Vagina (tissue), 2 donors: Measurements from ENCODE around the gene MEIS1. TPM values are rescaled to one million over a fixed set of nuclear protein-coding genes. Genes with fewer than 3 reads are reported as not detected.

ENCODE experiments used
- DNase-seq, 2 donors: peaks; one replicate each; pipeline ENCODE4 v3.0.0-alpha.2; 2017; ENCODE audit errors: extremely low spot score in 2 of 2
- H3K27ac ChIP-seq: fragments of 200-600 bp; sonication (generic); one replicate; pipeline ENCODE4 v1.5.1; 2019
- H3K27me3 ChIP-seq: fragments of 200-600 bp; sonication (generic); one replicate; pipeline ENCODE4 v1.5.1; 2019
- H3K36me3 ChIP-seq, 2 donors: fragments of 200-600 bp; sonication (generic); one replicate each; pipeline ENCODE4 v1.5.1; 2017 to 2019
- H3K4me1 ChIP-seq: fragments of 200-600 bp; sonication (generic); one replicate; pipeline ENCODE4 v1.5.1; 2019
- H3K4me3 ChIP-seq, 2 donors: fragments of 200-600 bp; sonication (generic); 1 replicate in 1 of 2; 2 replicates in 1 of 2; pipeline ENCODE4 v1.5.1; 2016 to 2019
- H3K9me3 ChIP-seq: fragments of 200-600 bp; sonication (generic); one replicate; pipeline ENCODE4 v1.5.1; 2019
- POLR2A ChIP-seq, 2 donors: fragments of 450-650 bp; IDR thresholded peaks; one replicate each; pipeline ENCODE4 v1.6.1; 2017; ENCODE audit warnings: antibody characterized with exemption in 2 of 2, mild to moderate bottlenecking in 2 of 2, moderate library complexity in 2 of 2
- POLR2AphosphoS5 ChIP-seq, 2 donors: sonication (generic); formaldehyde crosslinking; IDR thresholded peaks; one replicate each; pipeline ENCODE4 v1.9.0; 2017; ENCODE audit warnings: antibody characterized with exemption in 2 of 2, mild to moderate bottlenecking in 2 of 2, low read depth in 1 of 2; ENCODE audit not compliant: insufficient read depth in 1 of 2
- intact Hi-C: fragments of 100-400 bp; cut with DNase I; formaldehyde crosslinking; loops from one replicate; pipeline ENCODE4 v1.15.1; 2023
- total RNA-seq: library from RNA; depleted of rRNA; stranded (reverse); fragments of >200 nt; gene quantifications from one replicate; pipeline ENCODE4 v1.2.3, GENCODE V29; 2016
- TF ChIP-seq, protein P1 (sequence below), 3 experiments: fragments of 450-650 bp in 2 of 3; fragments of 200-600 bp in 1 of 3; sonication (generic) in 1 of 3; IDR thresholded peaks; one replicate each; pipeline ENCODE4 v1.5.1; 2017 to 2019; ENCODE audit warnings: antibody characterized with exemption in 3 of 3, mild to moderate bottlenecking in 2 of 3, moderate library complexity in 2 of 3

MEIS1 gene
- total RNA-seq, 1 donor from 2014 or later: 80.5 TPM

- H3K4me3 ChIP-seq: no peak overlapping the region
- TF ChIP-seq, protein P1, sequence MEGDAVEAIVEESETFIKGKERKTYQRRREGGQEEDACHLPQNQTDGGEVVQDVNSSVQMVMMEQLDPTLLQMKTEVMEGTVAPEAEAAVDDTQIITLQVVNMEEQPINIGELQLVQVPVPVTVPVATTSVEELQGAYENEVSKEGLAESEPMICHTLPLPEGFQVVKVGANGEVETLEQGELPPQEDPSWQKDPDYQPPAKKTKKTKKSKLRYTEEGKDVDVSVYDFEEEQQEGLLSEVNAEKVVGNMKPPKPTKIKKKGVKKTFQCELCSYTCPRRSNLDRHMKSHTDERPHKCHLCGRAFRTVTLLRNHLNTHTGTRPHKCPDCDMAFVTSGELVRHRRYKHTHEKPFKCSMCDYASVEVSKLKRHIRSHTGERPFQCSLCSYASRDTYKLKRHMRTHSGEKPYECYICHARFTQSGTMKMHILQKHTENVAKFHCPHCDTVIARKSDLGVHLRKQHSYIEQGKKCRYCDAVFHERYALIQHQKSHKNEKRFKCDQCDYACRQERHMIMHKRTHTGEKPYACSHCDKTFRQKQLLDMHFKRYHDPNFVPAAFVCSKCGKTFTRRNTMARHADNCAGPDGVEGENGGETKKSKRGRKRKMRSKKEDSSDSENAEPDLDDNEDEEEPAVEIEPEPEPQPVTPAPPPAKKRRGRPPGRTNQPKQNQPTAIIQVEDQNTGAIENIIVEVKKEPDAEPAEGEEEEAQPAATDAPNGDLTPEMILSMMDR (IDR thresholded peaks at IDR 0.05): no peak
- TF ChIP-seq POLR2A (IDR thresholded peaks at IDR 0.05) (no peak), POLR2AphosphoS5 (IDR thresholded peaks at IDR 0.05; ENCODE audit: insufficient read depth in 1 of 2, low read depth in 1 of 2) (no peak)
- no peak overlapping the region for H3K27ac ChIP-seq
- DNase-seq: no peak
- H3K4me1 ChIP-seq: peaks cover 45% of the 10 kb centered on the region
- H3K9me3 ChIP-seq: no peaks in the 10 kb centered on the region
- peaks cover 0 to 4% of the 10 kb centered on the region in 2 donors for H3K36me3 ChIP-seq
- intact Hi-C loops: no loop called here
- H3K27me3 ChIP-seq: no peaks in the 10 kb centered on the region
Observed at GRCh38 chr2:66559672-66560071, 124.7 kb downstream of the MEIS1 start.

GRCh38 chr2:66560683-66561082 is 125.8 kb downstream of the MEIS1 start:
- peaks cover 0 to 4% of the 10 kb centered on the region in 2 donors for H3K36me3 ChIP-seq
- intact Hi-C loops: no loop called here
- no peak overlapping the region for H3K4me3 ChIP-seq
- TF ChIP-seq POLR2A (IDR thresholded peaks at IDR 0.05) (no peak), POLR2AphosphoS5 (IDR thresholded peaks at IDR 0.05; ENCODE audit: insufficient read depth in 1 of 2, low read depth in 1 of 2) (no peak)
- TF ChIP-seq, protein P1 (IDR thresholded peaks at IDR 0.05): no peak
- no peaks in the 10 kb centered on the region for H3K9me3 ChIP-seq
- H3K27ac ChIP-seq: no peak overlapping the region
- peaks cover 42% of the 10 kb centered on the region for H3K4me1 ChIP-seq
- DNase-seq: no peak
- H3K27me3 ChIP-seq: no peaks in the 10 kb centered on the region

DNA sequence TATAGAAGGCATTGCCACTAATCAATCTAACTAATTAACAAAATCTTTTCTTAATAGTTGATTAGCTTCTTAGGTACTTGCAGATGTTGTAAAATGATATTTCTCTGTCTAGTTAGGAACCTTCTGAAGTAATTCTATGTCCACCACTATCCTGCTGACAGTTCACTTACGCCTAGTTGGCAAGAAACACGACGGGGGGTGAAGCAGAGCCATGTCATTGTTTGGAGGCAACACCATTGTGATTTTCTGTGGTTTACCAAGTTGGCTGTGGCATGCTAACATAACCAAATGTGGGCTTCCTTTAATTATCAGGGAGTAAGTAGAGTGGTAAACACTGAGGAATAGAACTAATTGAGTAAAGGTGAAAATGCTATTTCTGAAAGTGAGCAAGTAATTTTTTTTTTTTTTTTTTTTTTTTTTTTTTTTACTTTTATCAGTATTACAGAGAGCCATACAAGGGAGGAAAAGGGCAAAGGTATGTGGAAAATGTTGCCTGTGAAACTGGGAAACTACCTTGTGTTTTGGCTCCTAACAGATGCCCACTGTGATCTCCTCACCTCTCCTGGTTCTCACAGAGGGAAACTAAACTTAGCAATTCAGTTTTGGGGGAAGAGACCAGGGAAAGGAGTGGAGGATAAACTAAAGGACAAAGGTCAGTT is 126.8 kb downstream of the MEIS1 start:
- Histone ChIP-seq H3K4me3 (no peak overlapping the region), H3K36me3 (peaks cover 0 to 4% of the 10 kb centered on the region in 2 donors), H3K27ac (no peak overlapping the region), H3K4me1 (peaks cover 34% of the 10 kb centered on the region), H3K27me3 (no peaks in the 10 kb centered on the region), H3K9me3 (no peaks in the 10 kb centered on the region)
- intact Hi-C loops: no loop called here
- DNase-seq: no peak
- TF ChIP-seq, protein P1 (IDR thresholded peaks at IDR 0.05): no peak
- TF ChIP-seq POLR2AphosphoS5 (IDR thresholded peaks at IDR 0.05; ENCODE audit: insufficient read depth in 1 of 2, low read depth in 1 of 2) (no peak), POLR2A (IDR thresholded peaks at IDR 0.05) (no peak)

- intact Hi-C loops: no loop called here
- H3K27ac ChIP-seq: no peak overlapping the region
- H3K4me1 ChIP-seq: peaks cover 33% of the 10 kb centered on the region
- TF ChIP-seq POLR2A (IDR thresholded peaks at IDR 0.05): no peak
- DNase-seq: no peak
- H3K27me3 ChIP-seq: no peaks in the 10 kb centered on the region
- no peaks in the 10 kb centered on the region for H3K9me3 ChIP-seq
- peaks cover 0 to 4% of the 10 kb centered on the region in 2 donors for H3K36me3 ChIP-seq
- H3K4me3 ChIP-seq: no peak overlapping the region
Observed at GRCh38 chr2:66562304-66562685, 127.4 kb downstream of the MEIS1 start.

DNA sequence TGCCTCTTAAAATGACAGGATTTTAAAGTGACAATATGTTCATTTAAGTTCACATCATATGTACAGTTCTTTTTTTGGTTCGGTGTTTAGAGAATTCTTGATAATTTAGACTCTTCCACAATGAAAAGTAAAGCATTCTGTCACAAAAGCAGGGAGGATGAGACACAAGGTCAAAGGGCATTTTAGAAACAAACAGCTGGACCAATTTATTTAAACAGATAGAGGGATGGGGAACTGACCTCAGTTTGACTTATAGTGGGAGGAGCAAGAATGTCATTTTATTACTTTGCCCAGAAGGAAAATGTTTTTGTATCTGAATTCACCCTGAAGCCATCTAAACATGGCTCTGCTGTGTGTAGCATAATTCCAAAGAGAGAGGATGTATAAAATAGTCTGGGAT is 128.5 kb downstream of the MEIS1 start:
- Histone ChIP-seq H3K36me3 (peaks cover 0 to 9% of the 10 kb centered on the region in 2 donors), H3K4me1 (peaks cover 33% of the 10 kb centered on the region), H3K27ac (no peak overlapping the region), H3K9me3 (no peaks in the 10 kb centered on the region), H3K27me3 (no peaks in the 10 kb centered on the region), H3K4me3 (no peak overlapping the region)
- no peak for DNase-seq
- TF ChIP-seq POLR2AphosphoS5 (IDR thresholded peaks at IDR 0.05; ENCODE audit: insufficient read depth in 1 of 2, low read depth in 1 of 2) (no peak), POLR2A (IDR thresholded peaks at IDR 0.05) (no peak)
- TF ChIP-seq, protein P1 (IDR thresholded peaks at IDR 0.05): no peak
- intact Hi-C loops: no loop called here
